HG02938 (cell line): ENCODE results near the gene ATF6.
A peak's percentile ranks its signal among the peaks of the same experiment; 100 is the strongest.

Experiments used
- ATAC-seq: cut with Tn5 transposase; IDR thresholded peaks from one replicate; pipeline ENCODE4 v1.9.1; 2021; ENCODE audit warnings: mild to moderate bottlenecking, moderate library complexity; ENCODE audit not compliant: unreplicated experiment

ATF6 gene

GRCh38 chr1:161956097-161956496 lies 190.0 kb downstream of the ATF6 start:
- ATAC-seq = no peak

- ATAC-seq = no peak
Measured at GRCh38 chr1:161956930-161957329, 190.8 kb downstream of the ATF6 start.

- no peak for ATAC-seq
Measured at GRCh38 chr1:161958425-161958824, 192.3 kb downstream of the ATF6 start.

- ATAC-seq = peak; percentile 85
Measured at GRCh38 chr1:161962091-161962887, 196.2 kb downstream of the ATF6 start.

GRCh38 chr1:161966067-161966466 lies 199.9 kb downstream of the ATF6 start:
- no peak for ATAC-seq

GRCh38 chr1:161970036-161970435 lies 203.9 kb downstream of the ATF6 start:
- ATAC-seq = no peak

GRCh38 chr1:161970633-161971032 lies 204.5 kb downstream of the ATF6 start:
- no peak for ATAC-seq

- ATAC-seq = no peak
Measured at GRCh38 chr1:161972828-161973227, 206.7 kb downstream of the ATF6 start.

- no peak for ATAC-seq
Measured at GRCh38 chr1:161973924-161974845, 208.1 kb downstream of the ATF6 start.

GRCh38 chr1:161978011-161978790 lies 212.1 kb downstream of the ATF6 start:
- no peak for ATAC-seq

- ATAC-seq = no peak
Measured at GRCh38 chr1:161981126-161981525, 215.0 kb downstream of the ATF6 start.

GRCh38 chr1:161981735-161982506 lies 215.8 kb downstream of the ATF6 start:
- ATAC-seq = no peak

GRCh38 chr1:161982507-161982895 lies 216.4 kb downstream of the ATF6 start:
- ATAC-seq = no peak

- ATAC-seq = no peak
Measured at GRCh38 chr1:161982917-161983316, 216.8 kb downstream of the ATF6 start.

- no peak for ATAC-seq
Measured at GRCh38 chr1:161983725-161984124, 217.6 kb downstream of the ATF6 start.

GRCh38 chr1:161985301-161985822 lies 219.2 kb downstream of the ATF6 start:
- ATAC-seq = no peak

- no peak for ATAC-seq
Measured at GRCh38 chr1:161986328-161986727, 220.2 kb downstream of the ATF6 start.

- ATAC-seq = no peak
Measured at GRCh38 chr1:161987303-161987702, 221.2 kb downstream of the ATF6 start.

- ATAC-seq = no peak
Measured at GRCh38 chr1:161987872-161988271, 221.8 kb downstream of the ATF6 start.

- ATAC-seq = no peak
Measured at GRCh38 chr1:161988413-161988812, 222.3 kb downstream of the ATF6 start.
